Fibroblast of skin of left biceps (primary cell): ENCODE data around the gene PHLDA3.
A peak's percentile ranks its signal among the peaks of the same experiment; 100 is the strongest.

Experiments used
- DNase-seq, 2 experiments: peaks; one replicate each; pipeline ENCODE4 v3.0.0-alpha.2; 2013; ENCODE audit warnings: low read depth in 2 of 2

PHLDA3 gene

DNA sequence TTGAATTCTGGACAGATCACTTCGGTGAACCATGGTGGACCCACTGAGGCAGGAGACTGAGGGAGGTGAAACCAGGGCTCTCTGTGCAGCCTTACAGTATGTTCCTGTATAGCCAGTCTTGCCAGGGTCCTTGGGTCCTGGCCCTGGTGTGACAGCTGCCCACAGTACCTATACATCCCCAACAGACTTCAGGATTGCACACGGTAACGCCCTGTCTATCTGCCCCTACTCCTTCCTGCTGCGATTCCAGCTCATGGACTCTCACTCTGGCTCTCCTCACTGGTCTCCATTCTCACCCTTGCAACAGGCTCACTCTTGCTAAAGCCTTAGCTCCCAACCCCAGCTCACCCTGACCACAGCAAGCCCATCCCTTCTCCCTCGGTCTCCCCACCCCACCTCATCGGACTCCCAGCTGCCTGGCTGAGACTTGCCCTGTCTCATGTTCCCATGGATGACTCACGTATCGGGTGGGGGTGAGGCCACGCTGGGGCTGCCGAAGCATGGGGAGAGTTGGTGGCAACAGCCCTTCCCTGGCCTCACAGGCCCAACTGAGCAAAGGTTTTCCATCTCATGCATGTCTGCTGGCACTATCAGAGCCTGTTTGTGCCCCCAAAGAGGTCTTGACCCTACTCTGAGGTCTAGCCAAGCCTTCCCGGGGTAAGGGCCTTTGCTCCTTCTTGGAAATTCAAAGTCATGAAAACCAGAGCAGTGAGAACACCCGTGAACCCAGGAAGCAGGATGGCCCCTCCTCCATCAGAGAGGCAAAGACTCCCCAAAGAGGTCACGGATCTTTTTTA lies 7.1 kb downstream of the PHLDA3 start:
- peak; percentile 84 for DNase-seq

DNA sequence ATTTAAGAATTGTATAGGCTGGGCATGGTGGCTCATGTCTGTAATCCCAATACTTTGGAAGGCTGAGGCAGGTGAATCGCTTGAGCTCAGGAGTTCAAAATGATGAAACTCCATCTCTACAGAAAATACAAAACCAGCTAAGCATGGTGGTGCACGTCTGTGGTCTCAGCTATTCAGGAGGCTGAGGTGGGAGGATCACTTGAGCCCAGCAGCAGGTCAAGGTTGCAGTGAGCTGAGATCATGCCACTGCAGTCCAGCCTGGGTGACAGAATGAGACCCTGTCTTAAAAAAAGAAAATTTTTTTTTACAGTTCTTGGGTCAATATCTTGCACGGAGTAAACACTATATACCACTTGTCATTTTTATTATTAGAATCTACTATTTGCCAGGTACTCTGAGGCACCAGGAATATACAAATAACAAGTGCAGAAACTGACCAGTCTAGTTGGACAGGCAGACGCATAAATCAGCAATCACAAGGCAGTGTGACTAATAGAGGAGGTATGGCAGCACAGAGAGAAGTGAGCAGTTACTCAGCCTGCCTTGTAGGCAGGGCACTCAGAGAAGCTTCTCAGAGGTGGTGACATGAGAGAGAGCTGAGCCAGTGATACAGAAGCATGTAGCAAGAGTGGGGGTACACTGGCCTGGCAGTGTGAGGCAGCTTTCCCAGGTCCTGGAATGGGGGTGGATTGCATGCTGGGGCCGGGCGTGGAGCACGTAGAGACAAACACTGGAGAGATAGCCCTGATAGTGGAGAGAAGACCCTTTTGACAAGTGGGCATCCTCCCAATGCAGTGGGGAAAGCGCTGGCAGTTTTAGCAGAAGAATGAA lies 8.0 kb downstream of the PHLDA3 start:
- peak; percentile 81 to 82 for DNase-seq

DNA sequence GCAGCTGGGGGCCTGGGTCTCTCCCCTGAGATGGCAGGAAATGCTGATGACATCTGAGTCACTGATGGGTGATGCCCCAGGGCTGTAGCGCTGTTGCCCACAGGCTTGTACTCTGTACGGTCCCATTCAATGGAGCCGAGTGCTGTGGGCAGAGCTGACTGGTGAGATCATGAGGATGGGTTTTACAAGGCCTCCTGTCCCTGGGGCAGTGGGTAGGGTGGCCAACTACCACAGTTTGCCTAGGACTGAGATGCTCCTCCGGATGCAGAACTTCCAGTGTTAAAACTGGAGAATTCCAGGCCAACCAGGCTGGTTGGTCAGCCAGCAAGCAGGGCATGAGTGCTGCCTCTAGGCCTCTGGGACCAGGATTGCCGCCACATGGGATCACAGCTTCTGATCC lies 9.2 kb downstream of the PHLDA3 start:
- no peak for DNase-seq

DNA sequence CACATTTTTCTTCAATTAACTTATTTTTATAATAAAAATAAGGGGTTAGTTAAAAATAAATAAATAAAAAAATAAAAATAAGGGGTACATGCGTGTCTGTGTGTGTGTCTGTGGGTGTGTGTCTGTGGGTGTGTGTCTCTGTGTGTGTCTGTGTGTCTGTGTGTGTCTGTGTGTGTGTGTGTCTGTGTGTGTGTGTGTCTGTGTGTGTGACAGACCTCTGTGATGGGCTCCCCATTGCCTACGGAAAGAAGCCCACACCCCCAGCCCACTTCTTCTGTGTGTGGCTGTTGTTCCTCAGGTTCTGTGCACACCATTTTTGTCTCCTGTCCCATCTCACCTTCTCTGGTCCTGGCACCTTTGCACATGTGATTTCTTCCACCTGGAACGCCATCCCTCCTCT lies 9.9 kb downstream of the PHLDA3 start:
- DNase-seq, result no peak

DNA sequence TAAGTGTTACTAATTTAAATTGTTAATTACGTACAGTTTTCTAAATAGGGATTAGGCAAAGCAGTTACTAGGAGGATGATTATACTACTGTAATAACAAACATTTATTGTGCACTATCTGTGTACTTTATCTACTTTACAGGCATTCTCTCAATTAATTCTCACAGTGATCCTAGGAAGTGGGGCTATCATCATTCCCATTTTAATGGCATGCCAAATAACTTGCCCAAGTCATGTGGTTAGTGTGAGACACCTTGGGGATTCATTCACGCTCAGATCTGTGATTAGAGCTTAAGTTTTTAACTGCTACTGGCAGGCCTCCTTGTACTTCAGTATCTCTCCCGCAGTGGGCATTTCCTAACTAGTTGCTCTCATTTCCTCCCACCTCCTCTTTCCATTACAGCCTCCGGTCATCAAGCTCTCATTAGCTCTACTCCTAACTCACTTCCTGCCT lies 11.5 kb downstream of the PHLDA3 start:
- no peak for DNase-seq

DNA sequence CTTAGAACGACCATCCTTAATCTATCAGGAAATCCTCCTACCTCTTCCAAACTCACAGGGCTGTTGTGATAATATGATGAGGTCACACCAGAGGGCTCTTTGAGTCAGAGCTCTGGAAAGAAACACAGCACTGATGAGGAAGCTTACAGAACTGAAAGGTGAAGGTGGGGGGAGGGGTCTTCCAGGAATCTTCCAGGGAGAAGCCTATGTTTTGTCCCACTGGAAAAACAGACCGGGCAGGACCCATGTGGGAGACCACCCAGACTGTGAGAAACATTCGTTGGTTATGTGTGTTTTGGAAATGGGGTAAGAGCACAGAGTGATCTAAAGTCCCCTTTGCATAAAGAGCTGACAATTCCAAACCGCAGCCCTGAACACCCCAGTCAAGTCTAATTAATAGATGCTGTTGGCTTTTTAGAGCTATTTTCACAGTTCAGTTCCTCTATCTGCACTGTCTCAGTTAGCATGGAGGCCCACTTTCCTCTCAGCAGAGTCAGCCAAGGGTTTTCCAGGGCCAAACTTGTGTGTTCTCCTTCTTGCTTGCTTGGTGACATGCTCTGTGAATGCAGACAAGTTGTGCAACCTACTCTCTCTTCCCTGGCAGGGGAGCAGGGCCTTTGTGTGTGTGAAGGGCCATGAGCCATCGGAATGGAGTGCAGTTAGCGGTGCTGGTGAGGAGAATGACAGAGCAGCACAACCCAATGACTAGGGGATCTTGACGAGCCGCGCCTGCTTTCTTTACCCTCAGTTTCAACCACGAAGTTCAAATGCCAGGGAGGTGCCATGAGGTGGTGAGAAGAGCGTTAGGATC lies 12.3 kb downstream of the PHLDA3 start:
- DNase-seq, result peak; percentile 83 to 85

DNA sequence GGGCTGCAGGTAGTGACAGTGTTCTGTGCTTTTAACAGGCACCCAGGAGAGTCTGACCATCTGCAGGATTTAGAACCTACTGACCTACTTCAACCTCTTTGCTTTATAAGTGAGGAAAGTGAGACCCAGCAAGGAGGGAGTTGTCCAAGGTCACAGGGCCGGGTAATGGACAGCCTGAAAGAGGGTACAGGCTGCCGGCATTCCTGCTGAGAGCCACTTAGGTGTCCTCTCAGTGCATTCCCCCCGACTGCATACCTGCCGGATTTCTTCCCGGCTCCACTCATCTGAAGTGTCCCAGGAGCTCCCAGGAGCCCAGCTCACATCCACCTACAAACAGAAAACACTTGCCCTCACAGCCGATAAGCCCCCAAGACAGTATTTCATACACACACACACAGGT lies 13.9 kb downstream of the PHLDA3 start:
- no peak for DNase-seq

DNA sequence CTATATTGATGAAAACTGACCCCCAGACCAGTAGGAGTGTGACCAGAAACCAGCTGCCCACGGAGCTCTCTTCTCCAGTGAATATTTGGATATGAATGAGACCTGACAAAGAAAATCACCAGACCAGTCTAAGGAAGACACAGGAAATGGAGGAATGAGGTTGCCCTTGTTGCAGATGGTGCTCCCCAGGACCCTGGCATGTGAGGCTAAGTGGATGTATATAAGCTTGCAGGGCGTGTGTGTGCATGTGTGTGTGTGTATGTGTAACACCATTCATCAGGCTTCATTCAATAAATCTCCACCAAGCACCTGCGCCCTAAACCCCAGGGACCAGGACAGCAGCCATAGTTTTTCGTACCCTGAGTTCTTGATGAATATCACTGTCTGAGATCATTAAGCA lies 14.4 kb downstream of the PHLDA3 start:
- DNase-seq, result no peak

DNA sequence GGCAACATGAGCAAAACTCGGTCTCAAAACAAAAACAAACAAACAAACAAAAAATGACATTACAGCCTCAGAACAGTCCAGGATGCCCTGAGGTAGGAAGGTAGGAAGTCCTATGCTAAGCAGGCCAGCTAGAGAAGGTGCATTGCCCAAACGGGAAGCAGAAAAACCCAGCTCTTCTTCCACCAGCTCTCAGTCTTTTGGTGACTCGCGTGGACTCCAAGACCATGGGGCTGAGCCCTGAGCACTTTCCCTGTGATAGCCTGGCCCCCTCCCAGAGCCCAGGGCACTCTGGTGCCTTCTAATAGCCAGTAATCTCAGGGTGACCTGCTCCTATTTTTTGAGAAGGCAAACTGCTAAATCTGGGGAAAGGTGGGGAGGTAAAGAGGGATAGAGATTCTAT lies 16.1 kb downstream of the PHLDA3 start:
- DNase-seq, result no peak

DNA sequence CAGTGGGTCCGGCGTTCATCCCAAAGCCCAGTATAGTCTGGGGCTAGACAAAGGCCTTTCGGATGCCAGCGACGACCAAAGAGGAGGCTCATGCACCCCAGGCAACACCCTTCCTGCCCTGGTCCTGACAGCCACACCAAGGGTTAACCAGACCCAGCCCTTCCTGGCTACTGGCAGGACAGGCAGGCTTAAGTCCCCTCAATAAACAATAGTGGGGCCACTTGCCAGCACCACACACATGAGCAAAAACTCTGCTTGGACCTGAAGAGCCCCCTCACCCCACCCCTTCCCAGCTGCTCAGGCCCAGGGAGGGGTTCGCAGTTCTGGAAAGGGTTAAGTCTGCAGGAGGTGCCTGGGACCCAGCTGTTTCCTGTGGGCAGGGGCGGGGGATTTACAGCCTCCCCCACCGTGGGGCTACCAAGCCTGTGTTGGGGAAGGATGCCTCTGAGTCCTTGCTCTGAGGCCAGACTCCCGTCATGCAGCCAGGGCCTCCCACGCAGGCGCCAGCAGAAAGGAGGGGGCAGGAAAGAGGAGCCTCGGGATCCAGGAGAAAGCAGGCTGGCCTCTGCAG lies 18.2 kb downstream of the PHLDA3 start:
- peak in 1 of 2 experiments; percentile 42 for DNase-seq

DNA sequence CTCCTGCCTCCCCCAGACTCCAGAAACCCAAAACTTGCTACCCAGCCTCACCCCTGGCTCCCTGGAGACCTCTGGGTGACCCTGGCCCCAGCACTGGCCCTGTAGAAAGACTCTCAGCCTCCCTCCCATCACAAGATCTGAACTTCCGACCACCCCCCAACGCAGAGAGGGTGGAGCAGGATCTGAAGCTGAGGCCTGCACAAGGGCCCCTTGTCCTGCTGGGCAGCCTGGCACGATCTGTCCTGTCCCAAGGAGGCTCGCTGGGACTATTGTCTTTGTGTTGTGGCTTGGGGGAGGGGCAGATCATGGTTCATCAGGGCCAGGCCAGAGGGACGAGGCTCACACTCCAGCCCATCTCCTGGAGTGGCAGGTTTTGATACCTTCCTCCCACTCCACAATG lies 20.0 kb downstream of the PHLDA3 start:
- no peak for DNase-seq

DNA sequence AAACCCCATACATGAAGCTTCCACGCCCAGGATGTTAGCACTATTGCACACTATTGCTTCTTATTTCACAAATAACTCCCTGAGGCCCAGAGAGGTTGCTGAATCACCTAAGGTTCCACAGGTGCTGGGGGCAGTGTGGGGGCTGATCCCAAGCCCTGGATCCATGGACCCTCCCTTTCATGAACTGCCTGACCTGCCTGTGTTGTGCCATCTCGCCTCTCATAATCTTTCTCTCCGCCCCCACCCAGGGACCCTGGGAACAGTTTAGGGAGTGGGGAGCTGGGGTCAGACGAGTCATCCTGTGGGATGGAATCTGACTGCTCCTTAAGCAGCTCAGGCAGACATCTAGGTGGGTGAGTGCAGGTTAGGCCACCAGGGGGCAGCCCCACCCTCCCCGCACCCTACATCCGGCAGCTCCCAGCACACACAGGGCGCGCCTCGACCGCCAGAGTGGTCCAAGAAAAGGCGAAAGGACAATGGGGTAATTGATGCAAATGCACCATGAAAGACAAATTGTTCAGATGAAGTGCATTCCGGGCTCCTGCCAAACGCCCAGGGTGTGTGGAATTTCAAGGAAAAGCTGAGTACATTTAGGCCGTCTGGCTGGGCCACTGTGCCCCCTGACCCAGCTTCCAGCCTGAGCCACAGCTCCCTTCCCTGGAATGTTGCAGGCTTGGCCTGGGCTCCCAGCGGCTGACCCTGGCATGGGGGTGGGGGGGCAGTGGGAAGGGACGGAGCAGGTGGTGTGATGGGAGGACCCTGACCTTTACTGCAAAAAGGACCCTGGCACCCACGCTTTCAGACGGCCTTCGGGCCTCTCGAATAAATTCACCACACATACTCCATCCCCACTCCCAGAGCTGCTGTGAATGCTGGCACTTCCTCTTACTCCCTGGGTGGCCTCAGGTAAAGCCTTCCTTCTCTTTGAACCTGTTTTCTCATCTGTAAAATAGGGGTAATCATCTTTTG lies 20.8 kb downstream of the PHLDA3 start:
- DNase-seq, result peak in 1 of 2 experiments; percentile 26

DNA sequence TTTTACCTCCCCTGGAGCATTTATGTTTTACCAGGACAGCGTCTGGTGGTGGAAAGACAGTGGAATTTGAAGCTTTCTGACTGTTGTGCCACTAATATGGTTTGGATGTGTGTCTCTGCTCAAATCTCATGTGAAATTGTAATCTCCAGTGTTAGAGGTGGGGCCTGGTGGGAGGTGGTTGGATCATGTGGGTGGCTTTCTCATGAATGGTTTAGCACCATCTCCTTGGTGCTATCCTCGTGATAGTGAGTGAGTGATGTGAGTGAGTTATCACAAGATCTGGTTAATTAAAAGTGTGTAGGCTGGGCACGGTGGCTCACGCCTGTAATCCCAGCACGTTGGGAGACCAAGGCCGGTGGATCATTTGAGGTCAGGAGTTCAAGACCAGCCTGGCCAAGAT lies 23.7 kb downstream of the PHLDA3 start:
- DNase-seq, result no peak

DNA sequence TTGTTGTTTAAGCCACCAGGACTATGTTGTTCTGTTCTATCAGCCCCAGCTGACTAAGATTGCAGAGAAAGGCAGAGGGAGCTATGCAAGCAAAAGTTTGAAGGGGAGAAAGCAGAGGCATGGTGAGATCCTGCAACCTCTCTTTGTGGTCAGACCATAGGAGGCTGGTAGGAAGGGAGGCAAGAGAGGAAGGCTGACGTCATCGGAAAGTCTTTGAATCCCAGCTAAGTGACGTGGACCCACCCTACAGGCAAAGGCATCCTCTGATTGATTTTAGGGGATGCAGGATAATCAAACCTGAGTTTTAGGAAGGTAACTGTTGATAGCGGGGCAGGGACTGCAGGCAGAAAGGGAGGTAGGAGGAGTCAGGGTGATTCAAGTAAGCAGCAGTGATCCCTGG lies 24.2 kb downstream of the PHLDA3 start:
- DNase-seq, result no peak

DNA sequence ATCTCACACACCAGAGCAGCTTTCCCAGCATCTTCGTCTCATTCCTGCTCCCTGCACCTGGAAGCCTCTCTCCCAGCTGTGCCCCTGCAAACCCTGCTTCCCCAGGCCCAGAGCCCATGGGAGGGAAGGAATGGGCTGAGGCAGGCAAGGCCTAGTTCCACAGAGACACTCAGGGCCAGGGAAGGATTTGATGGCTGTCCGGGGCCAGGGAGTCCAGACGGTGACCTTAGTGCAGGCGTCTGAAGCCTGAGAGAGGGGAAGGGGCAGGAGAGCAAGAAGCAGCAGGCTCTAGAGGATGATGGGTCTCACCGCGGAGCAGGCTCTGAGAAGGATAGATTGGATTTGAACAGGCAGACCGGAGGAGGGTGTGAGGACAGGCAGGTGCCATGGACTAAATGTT lies 25.2 kb downstream of the PHLDA3 start:
- no peak for DNase-seq

DNA sequence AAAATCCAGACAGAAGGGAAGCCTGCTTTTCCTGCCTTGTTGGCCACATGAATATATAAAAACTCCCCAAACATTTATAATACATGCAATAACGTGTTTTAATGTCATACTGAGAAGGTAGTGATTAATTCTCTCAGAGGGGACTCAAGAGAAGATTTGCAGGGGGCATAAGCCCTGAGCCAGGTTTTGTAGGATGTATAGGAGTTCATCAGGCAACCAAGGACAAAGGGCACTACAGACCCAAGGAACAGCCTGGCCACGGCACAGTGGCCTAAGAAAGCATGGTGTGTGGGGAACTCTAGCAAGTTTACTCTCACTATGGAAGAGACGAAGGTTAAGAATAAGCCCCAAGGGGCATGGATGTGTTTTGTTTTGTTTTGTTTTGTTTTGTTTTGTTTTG lies 32.0 kb downstream of the PHLDA3 start:
- DNase-seq, result no peak

DNA sequence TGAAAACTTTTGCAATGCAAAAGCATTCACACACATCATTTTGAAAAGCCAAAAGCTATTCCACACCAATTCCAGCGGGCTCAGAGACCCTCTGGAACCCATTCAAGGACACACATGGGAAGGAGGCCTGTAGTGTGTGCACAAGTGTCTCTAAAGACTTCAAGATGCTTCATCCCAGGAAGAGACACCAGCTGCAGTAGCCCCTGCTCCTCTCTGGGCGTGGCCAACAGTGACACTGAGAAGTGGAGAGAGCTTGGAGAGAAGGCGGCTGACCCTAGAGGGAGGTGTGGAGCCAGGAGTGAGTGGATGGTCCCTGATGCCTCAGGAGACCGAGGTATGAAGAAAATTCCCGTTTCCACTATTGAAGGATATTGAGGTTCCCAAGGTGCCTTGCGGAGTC lies 32.6 kb downstream of the PHLDA3 start:
- no peak for DNase-seq

DNA sequence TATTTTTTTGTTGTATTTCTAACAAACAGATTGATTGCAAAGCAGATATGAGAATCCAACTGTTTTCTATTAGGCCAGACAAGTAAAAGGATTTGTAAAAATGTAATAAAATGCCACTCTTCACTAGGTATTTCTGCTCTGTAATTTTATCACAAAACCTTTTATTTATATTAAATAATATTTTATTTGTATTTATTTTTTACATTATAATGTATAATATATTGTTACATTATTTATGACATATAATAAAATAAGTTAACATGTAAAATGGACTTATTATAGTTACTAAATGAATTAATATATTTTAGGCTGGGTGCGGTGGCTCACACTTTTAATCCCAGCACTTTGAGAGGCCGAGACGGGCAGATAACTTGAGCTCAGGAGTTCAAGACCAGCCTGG lies 34.7 kb downstream of the PHLDA3 start:
- no peak for DNase-seq

DNA sequence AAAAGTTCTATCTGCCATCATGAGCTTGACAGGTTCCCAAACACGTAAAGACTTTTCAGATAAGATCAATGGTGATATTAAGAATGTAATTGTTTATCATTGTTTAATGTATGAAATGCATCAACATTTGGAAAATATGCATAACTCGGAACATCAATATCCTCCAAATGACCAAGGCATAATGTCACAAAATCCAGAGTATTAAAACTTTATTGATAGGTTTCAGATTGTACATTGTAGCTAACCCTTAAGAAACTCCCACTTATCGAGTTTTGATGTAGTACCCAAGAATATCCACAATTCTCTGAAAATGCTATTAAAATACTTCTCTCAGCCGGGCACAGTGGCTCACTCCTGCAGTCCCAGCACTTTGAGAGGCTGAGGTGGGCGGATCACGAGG lies 35.4 kb downstream of the PHLDA3 start:
- DNase-seq, result no peak

DNA sequence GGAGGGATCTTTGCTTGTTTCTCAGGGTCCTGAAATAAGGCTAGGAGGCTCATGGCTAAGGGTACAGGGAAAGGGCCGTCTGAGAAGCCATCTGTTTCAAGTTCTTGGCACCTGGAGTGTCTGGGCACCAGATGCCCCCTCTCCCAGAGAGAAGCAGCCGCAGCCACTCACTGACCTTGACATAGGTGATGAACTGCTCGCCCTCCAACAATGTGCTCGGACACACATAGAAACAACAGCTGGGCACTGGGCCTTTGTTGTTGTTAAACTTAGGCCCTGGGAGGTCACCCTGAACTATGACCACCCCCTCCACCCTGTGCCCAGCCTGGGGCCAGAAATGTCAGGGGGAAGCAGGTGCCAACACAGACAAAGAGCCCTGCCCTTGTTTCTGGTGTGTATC lies 38.2 kb downstream of the PHLDA3 start:
- no peak for DNase-seq
